Vagina (tissue), 2 donors: Measurements from ENCODE around the gene SYP.

Experiments
- POLR2A ChIP-seq, 2 donors: fragments of 450-650 bp; IDR thresholded peaks; one replicate each; pipeline ENCODE4 v1.6.1; 2017; ENCODE audit warnings: antibody characterized with exemption in 2 of 2, mild to moderate bottlenecking in 2 of 2, moderate library complexity in 2 of 2
- POLR2AphosphoS5 ChIP-seq, 2 donors: sonication (generic); formaldehyde crosslinking; IDR thresholded peaks; one replicate each; pipeline ENCODE4 v1.9.0; 2017; ENCODE audit warnings: antibody characterized with exemption in 2 of 2, mild to moderate bottlenecking in 2 of 2, low read depth in 1 of 2; ENCODE audit not compliant: insufficient read depth in 1 of 2
- TF ChIP-seq, protein P1 (sequence below), 3 experiments: fragments of 450-650 bp in 2 of 3; fragments of 200-600 bp in 1 of 3; sonication (generic) in 1 of 3; IDR thresholded peaks; one replicate each; pipeline ENCODE4 v1.5.1; 2017 to 2019; ENCODE audit warnings: antibody characterized with exemption in 3 of 3, mild to moderate bottlenecking in 2 of 3, moderate library complexity in 2 of 3

GRCh38 chrX:49192722-49193328 is 7.2 kb downstream of the SYP start:
- TF ChIP-seq, protein P1, sequence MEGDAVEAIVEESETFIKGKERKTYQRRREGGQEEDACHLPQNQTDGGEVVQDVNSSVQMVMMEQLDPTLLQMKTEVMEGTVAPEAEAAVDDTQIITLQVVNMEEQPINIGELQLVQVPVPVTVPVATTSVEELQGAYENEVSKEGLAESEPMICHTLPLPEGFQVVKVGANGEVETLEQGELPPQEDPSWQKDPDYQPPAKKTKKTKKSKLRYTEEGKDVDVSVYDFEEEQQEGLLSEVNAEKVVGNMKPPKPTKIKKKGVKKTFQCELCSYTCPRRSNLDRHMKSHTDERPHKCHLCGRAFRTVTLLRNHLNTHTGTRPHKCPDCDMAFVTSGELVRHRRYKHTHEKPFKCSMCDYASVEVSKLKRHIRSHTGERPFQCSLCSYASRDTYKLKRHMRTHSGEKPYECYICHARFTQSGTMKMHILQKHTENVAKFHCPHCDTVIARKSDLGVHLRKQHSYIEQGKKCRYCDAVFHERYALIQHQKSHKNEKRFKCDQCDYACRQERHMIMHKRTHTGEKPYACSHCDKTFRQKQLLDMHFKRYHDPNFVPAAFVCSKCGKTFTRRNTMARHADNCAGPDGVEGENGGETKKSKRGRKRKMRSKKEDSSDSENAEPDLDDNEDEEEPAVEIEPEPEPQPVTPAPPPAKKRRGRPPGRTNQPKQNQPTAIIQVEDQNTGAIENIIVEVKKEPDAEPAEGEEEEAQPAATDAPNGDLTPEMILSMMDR (IDR thresholded peaks at IDR 0.05) = no peak
- TF ChIP-seq POLR2A (IDR thresholded peaks at IDR 0.05) = no peak
- TF ChIP-seq POLR2AphosphoS5 (IDR thresholded peaks at IDR 0.05; ENCODE audit: insufficient read depth in 1 of 2, low read depth in 1 of 2) = no peak
